NCI-H1694 (cell line): ENCODE results near the gene CEP170B.

ENCODE experiments used
- DNase-seq: peaks from one replicate; lab custom pipeline; 2025; lab: John Stamatoyannopoulos, UW

Gene CEP170B

GRCh38 chr14:104868060-104868740 is 3.1 kb downstream of the CEP170B start:
- no peak for DNase-seq

GRCh38 chr14:104868811-104869572 is 3.9 kb downstream of the CEP170B start:
- no peak for DNase-seq

- DNase-seq = no peak
These were observed 4.8 kb downstream of the CEP170B start for GRCh38 chr14:104869669-104870367.

- no peak for DNase-seq
These were observed 5.5 kb downstream of the CEP170B start for GRCh38 chr14:104870368-104871144.

GRCh38 chr14:104871145-104871655 is 6.1 kb downstream of the CEP170B start:
- no peak for DNase-seq

DNA sequence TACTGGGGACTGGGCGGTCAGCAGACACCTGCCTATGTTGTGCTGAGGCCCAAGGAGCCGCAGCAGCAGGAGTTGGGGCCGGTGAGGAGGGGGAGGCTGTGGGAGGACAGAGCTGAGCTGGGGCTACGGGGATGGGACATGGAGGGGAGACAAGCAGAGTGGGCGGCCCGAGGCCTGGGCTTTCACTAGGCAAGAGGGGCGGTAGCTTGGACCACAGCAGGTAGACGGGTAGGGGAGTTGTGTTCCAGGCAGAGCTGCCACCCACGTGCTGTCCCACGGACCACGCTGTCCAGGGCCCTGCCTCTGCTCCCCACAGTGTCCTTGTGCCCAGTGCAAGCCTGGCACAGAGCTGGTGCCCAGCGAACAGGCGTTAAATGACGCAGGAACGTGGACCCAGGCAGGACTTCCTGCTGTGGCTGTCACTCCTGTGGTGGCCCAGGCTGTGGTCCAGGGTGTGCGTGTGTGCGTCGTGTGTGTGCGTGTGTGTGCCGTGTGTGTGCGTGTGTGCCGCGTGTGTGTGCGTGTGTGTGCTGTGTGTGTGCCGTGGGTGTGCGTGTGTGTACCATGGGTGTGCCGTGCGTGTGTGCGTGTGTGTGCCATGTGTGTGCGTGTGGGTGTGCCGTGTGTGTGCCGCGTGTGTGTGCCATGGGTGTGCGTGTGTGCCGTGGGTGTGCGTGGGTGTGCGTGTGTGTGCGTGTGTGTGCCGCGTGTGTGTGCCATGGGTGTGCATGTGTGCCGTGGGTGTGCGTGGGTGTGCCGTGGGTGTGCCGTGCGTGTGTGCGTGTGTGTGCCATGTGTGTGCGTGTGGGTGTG is 6.8 kb downstream of the CEP170B start:
- no peak for DNase-seq

- DNase-seq = no peak
These were observed 7.6 kb downstream of the CEP170B start for GRCh38 chr14:104872469-104873341.

- no peak for DNase-seq
These were observed 8.4 kb downstream of the CEP170B start for GRCh38 chr14:104873380-104874055.

DNA sequence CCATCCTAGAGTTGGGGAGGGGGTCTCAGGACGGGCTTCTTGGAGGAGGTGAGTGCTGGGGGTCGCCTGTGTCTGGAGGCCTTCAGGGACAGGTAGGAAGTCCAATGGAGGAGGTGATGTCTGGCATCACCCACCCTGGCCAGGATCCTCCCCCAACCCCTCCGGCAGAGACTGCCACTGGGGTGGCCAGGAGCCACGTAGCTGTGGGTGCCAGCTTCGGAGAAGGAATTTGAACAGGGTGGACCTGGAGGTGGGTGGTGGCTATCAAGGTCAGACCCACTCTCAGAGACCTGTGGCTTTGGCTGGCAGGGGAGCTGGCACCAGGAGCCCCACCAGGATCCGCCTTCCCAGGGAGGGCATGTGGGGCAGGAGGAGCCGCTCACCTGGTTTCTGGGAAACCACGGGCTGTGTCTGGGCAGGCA is 9.1 kb downstream of the CEP170B start:
- no peak for DNase-seq

GRCh38 chr14:104874571-104875411 is 9.7 kb downstream of the CEP170B start:
- no peak for DNase-seq

DNA sequence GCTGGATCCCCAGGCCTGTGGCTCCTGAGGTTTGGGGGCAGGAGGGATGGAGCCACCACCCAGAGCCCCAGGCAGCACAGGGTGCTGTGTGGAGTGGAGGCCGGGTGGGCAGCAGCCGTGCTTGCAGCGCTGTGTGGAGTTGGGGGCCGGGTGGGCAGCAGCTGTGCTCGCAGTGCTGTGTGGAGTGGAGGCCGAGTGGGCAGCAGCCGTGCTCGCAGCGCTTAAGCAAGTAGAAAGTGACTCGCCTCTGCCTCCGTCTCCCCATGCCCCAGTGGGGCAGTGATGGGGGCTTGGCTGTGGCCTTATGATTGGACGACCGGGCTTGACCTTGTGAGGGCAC is 10.3 kb downstream of the CEP170B start:
- no peak for DNase-seq

- no peak for DNase-seq
These were observed 10.7 kb downstream of the CEP170B start for GRCh38 chr14:104875811-104876210.

- no peak for DNase-seq
These were observed 11.2 kb downstream of the CEP170B start for GRCh38 chr14:104876251-104876699.

- no peak for DNase-seq
These were observed 12.2 kb downstream of the CEP170B start for GRCh38 chr14:104877066-104877805.

- DNase-seq = no peak
These were observed 12.9 kb downstream of the CEP170B start for GRCh38 chr14:104877806-104878550.

- DNase-seq = no peak
These were observed 13.5 kb downstream of the CEP170B start for GRCh38 chr14:104878582-104878981.
